B cell (primary cell): ENCODE results near the gene FGD4. TPM values are rescaled to one million over a fixed set of nuclear protein-coding genes. Genes with fewer than 3 reads are reported as not detected.

Source experiments
- ATAC-seq: fragments of 200-7000 bp; cut with Tn5 transposase; one replicate; pipeline ENCODE4 v1.10.0; 2021; ENCODE audit warnings: low read depth, mild to moderate bottlenecking, moderate number of reproducible peaks, moderate library complexity
- CTCF ChIA-PET: fragments of 350-600 bp; sonication (Branson Sonifier 250); formaldehyde crosslinking; loops from one replicate; lab custom pipeline; 2021; ENCODE audit warnings: antibody characterized with exemption, inconsistent platforms; lab: Charles Lee
- POLR2A ChIA-PET: fragments of 350-600 bp; sonication (Branson Sonifier 250); formaldehyde crosslinking; loops from one replicate; lab custom pipeline; 2021; ENCODE audit warnings: antibody characterized with exemption; lab: Charles Lee
- DNase-seq: peaks from one replicate; pipeline ENCODE4 v3.0.0; 2013
- H2AFZ ChIP-seq: 2 replicates; pipeline ENCODE4 v1.6.1; 2012; ENCODE audit warnings: mild to moderate bottlenecking, low read depth, low read length; ENCODE audit not compliant: insufficient read depth, poor library complexity, severe bottlenecking
- H3K27ac ChIP-seq, 2 donors: 1 replicate in 1 of 2; 2 replicates in 1 of 2; pipeline ENCODE4 v1.5.1; 2012 to 2013; ENCODE audit warnings: low read length in 2 of 2, mild to moderate bottlenecking in 2 of 2, moderate library complexity in 1 of 2
- H3K27me3 ChIP-seq, 4 experiments: fragments of 200-600 bp in 1 of 4; sonication (generic) in 1 of 4; replicated peaks in 1 of 4; 1 replicate in 2 of 4; 2 replicates in 2 of 4; pipeline versions ENCODE4 v1.6.1 to v1.7.0; 2013 to 2016; ENCODE audit warnings: low read length in 3 of 4, mild to moderate bottlenecking in 2 of 4, mixed read lengths in 1 of 4, moderate library complexity in 1 of 4; ENCODE audit not compliant: insufficient read depth in 4 of 4, control insufficient read depth in 3 of 4; ENCODE audit errors: control extremely low read depth in 1 of 4
- H3K36me3 ChIP-seq, 2 experiments: replicated peaks in 1 of 2; 1 replicate in 1 of 2; 2 replicates in 1 of 2; pipeline versions ENCODE4 v1.6.1 to v1.7.1; 2013; ENCODE audit warnings: low read length in 1 of 2; ENCODE audit not compliant: insufficient read depth in 2 of 2, control insufficient read depth in 1 of 2; ENCODE audit errors: control extremely low read depth in 1 of 2, extremely low read depth in 1 of 2
- H3K4me1 ChIP-seq, 2 donors: fragments of 200-600 bp in 1 of 2; sonication (generic) in 1 of 2; 1 replicate in 1 of 2; 2 replicates in 1 of 2; pipeline versions ENCODE4 v1.5.1 to v1.6.1; 2013 to 2017; ENCODE audit warnings: low read length in 2 of 2; ENCODE audit not compliant: control insufficient read depth in 2 of 2, insufficient read depth in 2 of 2
- H3K4me2 ChIP-seq: replicated peaks from 2 replicates; pipeline ENCODE3; 2012; ENCODE audit warnings: mild to moderate bottlenecking, low read depth, low read length; ENCODE audit not compliant: poor library complexity, severe bottlenecking
- H3K4me3 ChIP-seq, 5 experiments: fragments of 200-600 bp in 1 of 5; sonication (generic) in 1 of 5; 1 replicate in 3 of 5; 2 replicates in 2 of 5; pipeline versions ENCODE4 v1.5.1 to v1.7.0; 2011 to 2016; ENCODE audit warnings: low read length in 4 of 5, mild to moderate bottlenecking in 4 of 5, low read depth in 2 of 5, control low read depth in 1 of 5, moderate library complexity in 1 of 5; ENCODE audit not compliant: insufficient read depth in 1 of 5; ENCODE audit errors: control extremely low read depth in 1 of 5, extremely low read depth in 1 of 5
- H3K79me2 ChIP-seq: fragments of 200-600 bp; sonication (generic); one replicate; pipeline ENCODE4 v1.6.0; 2016; ENCODE audit warnings: low read length; ENCODE audit not compliant: control insufficient read depth, insufficient read depth
- H3K9ac ChIP-seq: fragments of 200-600 bp; sonication (generic); 2 replicates; pipeline ENCODE4 v1.6.1; 2017; ENCODE audit warnings: mild to moderate bottlenecking, low read length, moderate library complexity
- H3K9me3 ChIP-seq, 3 donors: one replicate each; pipeline versions ENCODE4 v1.6.1 to v1.7.1; 2013; ENCODE audit warnings: low read length in 2 of 3; ENCODE audit not compliant: control insufficient read depth in 2 of 3, insufficient read depth in 1 of 3; ENCODE audit errors: control extremely low read depth in 1 of 3
- H4K20me1 ChIP-seq: 2 replicates; pipeline ENCODE4 v1.6.0; 2012; ENCODE audit warnings: mild to moderate bottlenecking, low read length; ENCODE audit not compliant: insufficient read depth, control insufficient read depth, poor library complexity, severe bottlenecking
- H3K27ac Mint-ChIP-seq: one replicate; pipeline ENCODE4 v1.8.0; 2021; ENCODE audit warnings: mixed read lengths
- H3K27me3 Mint-ChIP-seq: one replicate; pipeline ENCODE4 v1.8.0; 2021; ENCODE audit warnings: mixed read lengths
- H3K4me1 Mint-ChIP-seq: one replicate; pipeline ENCODE4 v1.8.0; 2021; ENCODE audit warnings: mixed read lengths
- H3K4me3 Mint-ChIP-seq: one replicate; pipeline ENCODE4 v1.8.0; 2021; ENCODE audit warnings: mixed read lengths
- H3K9me3 Mint-ChIP-seq: one replicate; pipeline ENCODE4 v1.8.0; 2022; ENCODE audit warnings: mixed read lengths; ENCODE audit not compliant: insufficient read depth
- CTCF ChIP-seq: fragments of 200-600 bp; IDR thresholded peaks from one replicate; pipeline ENCODE4 v1.8.0; 2022; ENCODE audit warnings: antibody characterized with exemption, mild to moderate bottlenecking
- EZH2 ChIP-seq: IDR thresholded peaks from 2 replicates; pipeline ENCODE4 v1.6.1; 2012; ENCODE audit warnings: borderline replicate concordance, low read depth, mild to moderate bottlenecking, moderate library complexity, low read length; ENCODE audit not compliant: insufficient read depth, poor library complexity, severe bottlenecking
- WGBS: methylation state at CpG from one replicate; pipeline ENCODE4 v1.1.5; 2013; ENCODE audit warnings: missing lambda C conversion rate; ENCODE audit not compliant: insufficient coverage; 5-methylcytosine and 5-hydroxymethylcytosine counted together
- intact Hi-C: fragments of 100-400 bp; cut with micrococcal nuclease; formaldehyde crosslinking; loops from one replicate; pipeline ENCODE4 v1.10.0; 2022
- polyA plus RNA-seq: library from polyadenylated mRNA; depleted of rRNA; stranded (reverse); fragments of >200 nt; gene quantifications from 2 replicates; pipeline ENCODE4 v1.2.3, GENCODE V29; 2012
- total RNA-seq, 2 donors: library from RNA; stranded (reverse); fragments of 120-200 nt in 1 of 2; gene quantifications; 1 replicate in 1 of 2; 2 replicates in 1 of 2; pipeline versions ENCODE4 v1.2.3 to v1.2.4, GENCODE V29; 2013 to 2022

The FGD4 gene
- total and polyA plus RNA-seq, 2 donors (not counting 1 experiment from before 2014, with no cell fraction given): 2.1 to 2.8 TPM

DNA sequence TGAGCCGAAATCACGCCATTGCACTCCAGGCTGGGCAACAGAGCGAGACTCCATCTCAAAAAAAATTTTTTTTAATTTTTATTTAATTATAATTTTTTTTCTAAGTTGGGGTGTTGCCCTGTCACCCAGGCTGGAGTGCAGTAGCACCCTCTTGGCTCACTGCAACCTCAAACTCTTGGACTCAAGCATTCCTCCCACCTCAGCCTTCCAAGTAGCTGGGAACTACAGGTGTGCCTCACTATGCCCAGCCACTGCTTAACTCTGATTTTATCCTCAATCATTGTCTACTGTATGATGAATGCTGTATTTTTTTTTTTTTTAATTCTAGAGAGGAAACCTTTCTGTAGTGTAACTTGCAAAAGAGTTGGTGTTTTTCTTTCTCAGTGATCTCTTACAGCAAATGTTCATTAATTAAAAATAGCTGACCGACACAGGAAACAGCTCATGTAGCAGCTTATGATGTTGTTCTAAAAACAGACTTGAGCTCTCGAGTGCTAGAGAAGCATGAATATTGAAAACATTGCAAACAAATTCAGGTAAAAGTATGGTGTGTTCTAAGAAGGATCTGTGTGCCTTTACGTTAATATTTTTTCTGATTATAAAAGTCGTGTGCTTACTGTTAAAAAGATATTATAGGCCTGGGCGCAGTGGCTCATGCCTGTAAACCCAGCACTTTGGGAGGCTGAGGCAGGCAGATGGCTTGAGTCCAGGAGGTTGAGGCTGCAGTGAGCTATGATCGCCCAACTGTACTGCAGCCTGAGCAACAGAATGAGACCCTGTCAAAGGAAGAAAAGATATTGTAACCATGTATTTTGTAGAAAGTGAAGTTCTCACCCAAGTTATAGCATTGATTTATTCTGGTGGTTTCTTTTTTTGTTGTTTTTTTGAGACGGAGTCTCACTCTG lies 68.9 kb downstream of the FGD4 start:
- intact Hi-C loops: loop anchor here (2.0 kb wide), 1 partner anchor 13 kb away; no protein-coding TSS in a partner anchor
- Histone ChIP-seq H3K9ac (peak overlapping the region; percentile 56), H3K4me3 (peak overlapping the region in 3 of 5 experiments; percentile 5 to 52 (median 22)), H3K4me2 (peak overlapping the region; percentile 72), H4K20me1 (no peaks in the 10 kb centered on the region), H3K27me3 (no peaks in the 10 kb centered on the region), H3K36me3 (no peaks in the 10 kb centered on the region), H3K9me3 (peaks cover 0 to 5% (median 0%) of the 10 kb centered on the region in 3 donors), H3K4me1 (peaks cover 15 to 25% of the 10 kb centered on the region in 2 donors), H2AFZ (peak overlapping the region; percentile 87), H3K27ac (peak overlapping the region; percentile 43 to 81), H3K79me2 (no peaks in the 10 kb centered on the region)
- H3K4me3 Mint-ChIP-seq: peak overlapping the region; percentile 72
- peak overlapping the region; percentile 82 for H3K27ac Mint-ChIP-seq
- no peaks in the 10 kb centered on the region for H3K27me3 Mint-ChIP-seq
- POLR2A ChIA-PET: no interaction called here
- peaks cover 21% of the 10 kb centered on the region for H3K4me1 Mint-ChIP-seq
- DNase-seq (peak; percentile 20), ATAC-seq (no peak)
- H3K9me3 Mint-ChIP-seq: no peaks in the 10 kb centered on the region
- WGBS: 2% methylated on average over 6 of the region's 10 CpGs
- CTCF ChIA-PET: interaction anchor here (0.6 to 2.7 kb wide), 3 partner anchors 12 to 288 kb away, joined by 3 to 7 read pairs (median 4); partner anchors contain the start of gene YARS2
- no peak for TF ChIP-seq EZH2
- no peak for TF ChIP-seq CTCF
